Measurements from ENCODE around the gene RFK.

Gene RFK

GRCh38 chr9:76405868-76406267, 11.6 kb upstream of the RFK start:
- no peak for DNase-seq

- DNase-seq: no peak
These were observed 11.1 kb upstream of the RFK start for GRCh38 chr9:76405340-76405739.

GRCh38 chr9:76404401-76404800, 10.2 kb upstream of the RFK start:
- DNase-seq: no peak

- DNase-seq: peak; percentile 66
These were observed 9.1 kb upstream of the RFK start for GRCh38 chr9:76403352-76403751.

GRCh38 chr9:76401580-76402354, 7.5 kb upstream of the RFK start:
- peak; percentile 11 for DNase-seq

- DNase-seq: no peak
These were observed 7.0 kb upstream of the RFK start for GRCh38 chr9:76401176-76401575.

GRCh38 chr9:76400534-76401096, 6.4 kb upstream of the RFK start:
- DNase-seq: peak; percentile 34

GRCh38 chr9:76399856-76400255, 5.6 kb upstream of the RFK start:
- no peak for DNase-seq

GRCh38 chr9:76396597-76396996, 2.4 kb upstream of the RFK start:
- DNase-seq: no peak

GRCh38 chr9:76396144-76396543, 1.9 kb upstream of the RFK start:
- no peak for DNase-seq

GRCh38 chr9:76395381-76395780, 1.2 kb upstream of the RFK start:
- DNase-seq: no peak

- no peak for DNase-seq
These were observed 680 bp upstream of the RFK start for GRCh38 chr9:76394960-76395252.

- DNase-seq: no peak
These were observed 3.6 kb downstream of the RFK start for GRCh38 chr9:76390656-76391055.

- DNase-seq: peak; percentile 62
These were observed 14.7 kb downstream of the RFK start for GRCh38 chr9:76379494-76379893.

- DNase-seq: no peak
These were observed 15.7 kb downstream of the RFK start for GRCh38 chr9:76378367-76379073.

- no peak for DNase-seq
These were observed 16.4 kb downstream of the RFK start for GRCh38 chr9:76377791-76378190.

GRCh38 chr9:76374783-76375559, 19.3 kb downstream of the RFK start:
- DNase-seq: peak; percentile 93

- no peak for DNase-seq
These were observed 20.3 kb downstream of the RFK start for GRCh38 chr9:76373784-76374474.

GRCh38 chr9:76373173-76373783, 20.9 kb downstream of the RFK start:
- DNase-seq: peak; percentile 79

- DNase-seq: no peak
These were observed 21.9 kb downstream of the RFK start for GRCh38 chr9:76372336-76372735.

GRCh38 chr9:76371901-76372300, 22.3 kb downstream of the RFK start:
- DNase-seq: peak; percentile 90

GRCh38 chr9:76370396-76371023, 23.7 kb downstream of the RFK start:
- DNase-seq: no peak
